Liver (tissue), 4 donors: ENCODE measurements around the gene GUCY2F. TPM values are rescaled to one million over a fixed set of nuclear protein-coding genes. Genes with fewer than 3 reads are reported as not detected.

Experiments used
- polyA plus RNA-seq, 2 donors: library from polyadenylated mRNA; stranded (reverse) in 1 of 2; unstranded in 1 of 2; fragments of 200-250 nt in 1 of 2; fragments of >200 nt in 1 of 2; fragmentation: Nextera tagmentation in 1 of 2; extraction: Ambion mirVana in 1 of 2; gene quantifications; one replicate each; pipeline versions ENCODE4 v1.2.1 to v1.2.3, GENCODE V29; 2013 to 2015
- total RNA-seq, 2 donors: library from RNA; depleted of rRNA; stranded (reverse); fragments of >200 nt; gene quantifications; one replicate each; pipeline ENCODE4 v1.2.3, GENCODE V29; 2014
- donor health status: healthy.
- donor health status: healthy.
- donor health status: healthy.

GUCY2F gene
- total and polyA plus RNA-seq, 4 donors = under 0.01 TPM; not detected in 2

Other genes starting within 250 kb of the GUCY2F start
- gene NXT2, start 54.8 kb upstream of the GUCY2F start, total RNA-seq = 1 to 10 TPM; 6.0 to 10.0 TPM
- 1 to 10 TPM; 3.5 to 3.6 TPM for gene NXT2, start 54.8 kb upstream of the GUCY2F start, polyA plus RNA-seq
- 1 to 10 TPM in 1 of 2 donors, under 1 TPM in 1; 0.33 to 1.4 TPM for gene KCNE5, start 143.1 kb upstream of the GUCY2F start, total RNA-seq
- under 1 TPM in 1 of 2 donors, not detected in 1; 0.05 TPM for gene KCNE5, start 143.1 kb upstream of the GUCY2F start, polyA plus RNA-seq